ENCODE results near the gene KLK3. TPM values are rescaled to one million over a fixed set of nuclear protein-coding genes. Genes with fewer than 3 reads are reported as not detected.

Gene KLK3
- total and polyA plus RNA-seq, 2 donors (not counting 1 experiment from before 2014, with no cell fraction given): not detected

DNA sequence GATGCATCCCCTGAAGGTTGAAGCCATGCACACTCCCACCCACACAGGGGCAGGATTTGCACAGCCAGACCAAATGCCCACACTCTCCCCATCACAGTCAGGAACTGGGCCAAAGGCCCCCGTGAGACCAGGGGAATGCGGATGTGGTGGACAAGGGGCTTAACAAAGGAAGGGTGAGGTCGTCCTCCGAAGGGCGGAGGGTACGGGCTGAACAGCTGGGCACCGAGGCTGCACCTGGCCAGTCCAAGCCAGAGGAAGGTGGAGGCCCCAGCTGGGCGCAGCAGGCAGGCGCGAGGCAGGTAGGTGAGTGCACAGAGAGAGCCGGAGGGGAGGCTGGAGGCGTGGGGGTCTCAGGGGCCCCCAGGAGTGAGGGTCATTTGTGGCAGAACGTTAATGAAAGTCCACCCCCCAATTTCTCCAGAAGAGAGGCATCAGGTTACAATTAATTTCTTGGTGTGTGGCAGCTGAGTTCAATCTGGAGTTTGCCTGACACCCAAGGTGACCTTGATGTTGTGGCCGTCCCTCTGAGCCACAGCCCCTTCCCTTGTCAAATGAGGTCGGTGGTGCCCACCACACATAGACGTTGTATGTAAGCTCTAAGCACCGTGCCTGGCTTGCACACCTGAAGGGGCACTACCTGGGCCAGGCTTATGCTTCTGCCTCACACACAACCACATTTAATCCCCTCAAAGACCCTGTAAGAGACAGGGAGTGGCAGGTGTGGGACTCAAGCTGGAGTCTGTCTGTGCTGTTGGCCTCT lies 24.3 kb upstream of the KLK3 start:
- intact Hi-C loops (cut with micrococcal nuclease): no loop called here
- Histone ChIP-seq H3K9ac (ENCODE audit: low read length) (no peak overlapping the region), H4K20me1 (ENCODE audit: control insufficient read depth, insufficient read depth, low read length, poor library complexity, severe bottlenecking) (no peaks in the 10 kb centered on the region), H3K79me2 (ENCODE audit: control insufficient read depth, insufficient read depth, low read length) (no peaks in the 10 kb centered on the region), H3K27ac (ENCODE audit: low read length in 2 of 2) (no peak overlapping the region), H3K9me3 (ENCODE audit: control extremely low read depth in 1 of 3, control insufficient read depth in 2 of 3, insufficient read depth in 1 of 3, low read length in 2 of 3) (peaks cover 0 to 2% (median 0%) of the 10 kb centered on the region in 3 donors), H3K4me3 (ENCODE audit: control extremely low read depth in 1 of 5, extremely low read depth in 1 of 5, insufficient read depth in 1 of 5, low read depth in 2 of 5, low read length in 4 of 5) (no peak overlapping the region), H3K36me3 (replicated peaks in 1 of 2; ENCODE audit: control extremely low read depth in 1 of 2, control insufficient read depth in 1 of 2, extremely low read depth in 1 of 2, insufficient read depth in 2 of 2, low read length in 1 of 2) (no peaks in the 10 kb centered on the region), H2AFZ (ENCODE audit: insufficient read depth, low read depth, low read length, poor library complexity, severe bottlenecking) (no peak overlapping the region), H3K27me3 (replicated peaks in 1 of 4; ENCODE audit: control extremely low read depth in 1 of 4, control insufficient read depth in 3 of 4, insufficient read depth in 4 of 4, low read length in 3 of 4) (peaks cover 0 to 30% (median 0%) of the 10 kb centered on the region in 4 experiments), H3K4me1 (ENCODE audit: control insufficient read depth in 2 of 2, insufficient read depth in 2 of 2, low read length in 2 of 2) (peaks cover 5 to 6% of the 10 kb centered on the region in 2 donors), H3K4me2 (replicated peaks; ENCODE audit: low read depth, low read length, poor library complexity, severe bottlenecking) (no peak overlapping the region)
- peaks cover 5% of the 10 kb centered on the region for H3K4me1 Mint-ChIP-seq
- ChIA-PET POLR2A (no interaction called here), CTCF (no interaction called here)
- ATAC-seq (ENCODE audit: low read depth) (no peak), DNase-seq (no peak)
- H3K27me3 Mint-ChIP-seq: peaks cover 50% of the 10 kb centered on the region
- 49% methylated on average over 15 of the region's 17 CpGs for WGBS (ENCODE audit: insufficient coverage)
- H3K27ac Mint-ChIP-seq: no peak overlapping the region
- H3K9me3 Mint-ChIP-seq (ENCODE audit: insufficient read depth): no peaks in the 10 kb centered on the region
- no peak for TF ChIP-seq EZH2 (IDR thresholded peaks at IDR 0.05; ENCODE audit: borderline replicate concordance, insufficient read depth, low read depth, low read length, poor library complexity, severe bottlenecking)
- TF ChIP-seq, protein P1, sequence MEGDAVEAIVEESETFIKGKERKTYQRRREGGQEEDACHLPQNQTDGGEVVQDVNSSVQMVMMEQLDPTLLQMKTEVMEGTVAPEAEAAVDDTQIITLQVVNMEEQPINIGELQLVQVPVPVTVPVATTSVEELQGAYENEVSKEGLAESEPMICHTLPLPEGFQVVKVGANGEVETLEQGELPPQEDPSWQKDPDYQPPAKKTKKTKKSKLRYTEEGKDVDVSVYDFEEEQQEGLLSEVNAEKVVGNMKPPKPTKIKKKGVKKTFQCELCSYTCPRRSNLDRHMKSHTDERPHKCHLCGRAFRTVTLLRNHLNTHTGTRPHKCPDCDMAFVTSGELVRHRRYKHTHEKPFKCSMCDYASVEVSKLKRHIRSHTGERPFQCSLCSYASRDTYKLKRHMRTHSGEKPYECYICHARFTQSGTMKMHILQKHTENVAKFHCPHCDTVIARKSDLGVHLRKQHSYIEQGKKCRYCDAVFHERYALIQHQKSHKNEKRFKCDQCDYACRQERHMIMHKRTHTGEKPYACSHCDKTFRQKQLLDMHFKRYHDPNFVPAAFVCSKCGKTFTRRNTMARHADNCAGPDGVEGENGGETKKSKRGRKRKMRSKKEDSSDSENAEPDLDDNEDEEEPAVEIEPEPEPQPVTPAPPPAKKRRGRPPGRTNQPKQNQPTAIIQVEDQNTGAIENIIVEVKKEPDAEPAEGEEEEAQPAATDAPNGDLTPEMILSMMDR (IDR thresholded peaks at IDR 0.05): no peak
- H3K4me3 Mint-ChIP-seq: no peak overlapping the region

DNA sequence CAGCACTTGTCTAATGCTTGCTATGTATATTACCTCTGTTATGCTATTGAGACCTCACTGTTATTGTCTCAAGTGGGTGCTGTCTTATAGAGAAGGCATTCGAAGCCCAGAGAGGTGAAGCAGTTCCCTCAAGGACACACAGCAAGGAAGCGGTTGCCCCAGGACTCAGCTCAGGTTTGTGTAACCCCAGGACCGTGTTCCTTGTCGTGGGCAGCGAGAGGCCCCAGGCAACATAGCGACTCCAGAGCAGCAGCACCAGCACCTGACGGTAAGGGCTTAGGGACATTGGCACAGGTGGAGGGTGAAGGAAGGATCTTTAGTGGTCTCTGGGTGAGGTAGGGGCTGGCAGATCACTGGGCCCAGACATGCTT lies 23.7 kb upstream of the KLK3 start:
- peaks cover 0 to 35% (median 0%) of the 10 kb centered on the region in 4 experiments for H3K27me3 ChIP-seq (replicated peaks in 1 of 4; ENCODE audit: control extremely low read depth in 1 of 4, control insufficient read depth in 3 of 4, insufficient read depth in 4 of 4, low read length in 3 of 4)
- H3K79me2 ChIP-seq (ENCODE audit: control insufficient read depth, insufficient read depth, low read length): no peaks in the 10 kb centered on the region
- H3K9ac ChIP-seq (ENCODE audit: low read length): no peak overlapping the region
- Mint-ChIP-seq H3K4me1 (peaks cover 7% of the 10 kb centered on the region), H3K9me3 (ENCODE audit: insufficient read depth) (no peaks in the 10 kb centered on the region), H3K4me3 (no peak overlapping the region), H3K27ac (no peak overlapping the region), H3K27me3 (peaks cover 48% of the 10 kb centered on the region)
- H2AFZ ChIP-seq (ENCODE audit: insufficient read depth, low read depth, low read length, poor library complexity, severe bottlenecking): no peak overlapping the region
- ChIA-PET CTCF (no interaction called here), POLR2A (no interaction called here)
- intact Hi-C loops (cut with micrococcal nuclease): no loop called here
- H3K9me3 ChIP-seq (ENCODE audit: control extremely low read depth in 1 of 3, control insufficient read depth in 2 of 3, insufficient read depth in 1 of 3, low read length in 2 of 3): peaks cover 0 to 2% (median 0%) of the 10 kb centered on the region in 3 donors
- no peak overlapping the region for H3K27ac ChIP-seq (ENCODE audit: low read length in 2 of 2)
- no peak for DNase-seq
- no peak for ATAC-seq (ENCODE audit: low read depth)
- H4K20me1 ChIP-seq (ENCODE audit: control insufficient read depth, insufficient read depth, low read length, poor library complexity, severe bottlenecking): no peaks in the 10 kb centered on the region
- H3K4me1 ChIP-seq (ENCODE audit: control insufficient read depth in 2 of 2, insufficient read depth in 2 of 2, low read length in 2 of 2): peaks cover 6 to 10% of the 10 kb centered on the region in 2 donors
- H3K36me3 ChIP-seq (replicated peaks in 1 of 2; ENCODE audit: control extremely low read depth in 1 of 2, control insufficient read depth in 1 of 2, extremely low read depth in 1 of 2, insufficient read depth in 2 of 2, low read length in 1 of 2): no peaks in the 10 kb centered on the region
- H3K4me2 ChIP-seq (replicated peaks; ENCODE audit: low read depth, low read length, poor library complexity, severe bottlenecking): no peak overlapping the region
- H3K4me3 ChIP-seq (ENCODE audit: control extremely low read depth in 1 of 5, extremely low read depth in 1 of 5, insufficient read depth in 1 of 5, low read depth in 2 of 5, low read length in 4 of 5): no peak overlapping the region
- TF ChIP-seq EZH2 (IDR thresholded peaks at IDR 0.05; ENCODE audit: borderline replicate concordance, insufficient read depth, low read depth, low read length, poor library complexity, severe bottlenecking): no peak
- TF ChIP-seq, protein P1 (IDR thresholded peaks at IDR 0.05): no peak
- 80% methylated on average over 7 of the region's 7 CpGs for WGBS (ENCODE audit: insufficient coverage)
